ENCODE results near the gene SHISAL2A.
"Not testable (repeated sequence)": the region's sequence is repeated elsewhere in the genome, so short reads cannot be mapped to it uniquely, and the experiment has no call there.

SHISAL2A gene

DNA sequence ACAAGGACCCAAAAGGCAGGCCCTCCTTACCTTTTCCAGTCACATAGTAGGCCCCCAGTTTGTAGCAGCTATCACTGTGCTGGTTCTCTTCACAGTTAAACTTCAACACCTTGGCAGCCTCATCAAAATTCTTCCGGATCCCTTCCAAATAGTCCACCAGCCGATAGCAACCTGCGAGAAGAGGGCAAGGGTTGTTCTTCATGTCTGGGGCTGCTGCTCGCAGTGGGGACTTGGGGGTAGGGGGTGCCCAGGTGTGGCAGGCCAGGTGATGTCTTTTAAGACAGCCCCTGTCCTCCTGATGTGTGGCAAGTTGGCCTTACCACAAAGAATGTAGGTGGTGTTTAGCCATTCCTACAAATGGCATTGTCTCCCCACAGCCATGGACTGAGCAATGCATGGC is 59.7 kb downstream of the SHISAL2A start:
- peaks cover 44% of the 10 kb centered on the region for H3K36me3 ChIP-seq (ENCODE audit: control insufficient read depth, insufficient read depth, low read length, severe bottlenecking)
- peaks cover 5% of the 10 kb centered on the region for H3K4me1 ChIP-seq (ENCODE audit: control insufficient read depth, insufficient read depth, low read length)
- no peaks in the 10 kb centered on the region for H3K9me3 ChIP-seq (ENCODE audit: control insufficient read depth, low read length)
- DNase-seq (ENCODE audit: low read depth), result no peak
- no peak overlapping the region for H3K9ac ChIP-seq (ENCODE audit: low read length)
- no peak overlapping the region for H3K4me3 ChIP-seq (ENCODE audit: low read length)
- H3K27me3 ChIP-seq (replicated peaks; ENCODE audit: control insufficient read depth, insufficient read depth, low read length), result no peaks in the 10 kb centered on the region

DNA sequence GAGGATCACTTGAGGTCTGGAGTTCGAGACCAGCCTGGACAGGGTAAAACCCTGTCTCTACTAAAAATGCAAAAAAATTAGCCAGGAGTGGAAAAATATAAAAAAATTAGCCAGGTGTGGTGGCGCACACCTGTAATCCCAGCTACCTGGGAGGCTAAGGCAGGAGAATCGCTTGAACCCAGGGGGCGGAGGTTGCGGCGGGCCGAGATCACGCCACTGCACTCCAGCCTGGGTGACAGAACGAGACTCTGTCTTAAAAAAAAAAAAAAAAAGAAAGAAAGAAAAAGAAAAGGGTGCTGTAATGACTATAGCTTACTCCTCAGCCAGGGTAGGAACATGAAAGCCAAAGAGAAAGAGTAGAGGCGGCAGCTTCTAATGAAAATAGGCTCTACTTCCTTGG is 60.4 kb downstream of the SHISAL2A start:
- H3K9me3 ChIP-seq (ENCODE audit: control insufficient read depth, low read length); H3K27me3 ChIP-seq (replicated peaks; ENCODE audit: control insufficient read depth, insufficient read depth, low read length); DNase-seq (ENCODE audit: low read depth); H3K4me1 ChIP-seq (ENCODE audit: control insufficient read depth, insufficient read depth, low read length); H3K4me3 ChIP-seq (ENCODE audit: low read length); H3K9ac ChIP-seq (ENCODE audit: low read length): not testable (repeated sequence)
- peaks cover 38% of the 10 kb centered on the region for H3K36me3 ChIP-seq (ENCODE audit: control insufficient read depth, insufficient read depth, low read length, severe bottlenecking)

DNA sequence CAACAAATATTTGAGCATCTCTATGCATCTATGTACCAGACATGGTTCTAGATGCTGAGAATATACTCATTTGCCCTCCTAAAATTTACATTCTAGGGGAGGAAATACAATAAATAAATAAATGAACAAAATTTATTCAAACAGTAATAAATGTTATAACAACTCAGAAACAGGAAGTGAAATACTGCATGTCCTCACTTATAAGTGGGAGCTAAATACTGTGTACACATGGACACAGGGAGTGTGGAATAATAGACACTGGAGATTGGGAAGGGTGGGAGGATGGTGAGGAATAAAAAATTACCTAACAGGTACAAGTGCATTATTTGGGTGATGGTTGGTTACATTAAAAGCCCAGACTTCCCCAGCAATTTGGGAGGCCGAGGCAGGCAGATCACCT is 60.9 kb downstream of the SHISAL2A start:
- Histone ChIP-seq H3K36me3 (ENCODE audit: control insufficient read depth, insufficient read depth, low read length, severe bottlenecking) (peaks cover 33% of the 10 kb centered on the region), H3K9me3 (ENCODE audit: control insufficient read depth, low read length) (no peaks in the 10 kb centered on the region), H3K9ac (ENCODE audit: low read length) (no peak overlapping the region), H3K4me1 (ENCODE audit: control insufficient read depth, insufficient read depth, low read length) (peaks cover 10% of the 10 kb centered on the region), H3K27me3 (replicated peaks; ENCODE audit: control insufficient read depth, insufficient read depth, low read length) (no peaks in the 10 kb centered on the region), H3K4me3 (ENCODE audit: low read length) (no peak overlapping the region)
- no peak for DNase-seq (ENCODE audit: low read depth)

DNA sequence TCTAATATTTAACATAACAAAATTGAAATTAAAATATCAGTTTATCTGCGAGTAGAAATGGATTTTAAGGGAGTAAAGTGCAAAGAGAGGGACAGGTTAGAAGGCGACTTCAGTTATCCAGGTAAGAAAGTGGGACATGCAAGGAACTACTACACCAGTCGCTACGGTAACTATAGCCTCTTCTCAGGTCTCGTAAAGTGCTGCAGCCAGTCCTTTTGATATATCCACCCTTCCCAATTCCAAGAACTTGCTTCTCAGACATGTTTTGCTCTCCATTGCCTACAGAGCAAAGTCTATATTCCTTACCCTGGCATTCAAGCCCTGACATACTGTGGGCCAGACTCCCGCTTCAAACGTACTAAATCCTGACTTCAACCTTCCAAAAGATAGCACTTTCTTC is 62.7 kb downstream of the SHISAL2A start:
- Histone ChIP-seq H3K36me3 (ENCODE audit: control insufficient read depth, insufficient read depth, low read length, severe bottlenecking) (peaks cover 21% of the 10 kb centered on the region), H3K4me3 (ENCODE audit: low read length) (no peak overlapping the region), H3K27me3 (replicated peaks; ENCODE audit: control insufficient read depth, insufficient read depth, low read length) (no peaks in the 10 kb centered on the region), H3K4me1 (ENCODE audit: control insufficient read depth, insufficient read depth, low read length) (peaks cover 16% of the 10 kb centered on the region), H3K9ac (ENCODE audit: low read length) (no peak overlapping the region), H3K9me3 (ENCODE audit: control insufficient read depth, low read length) (no peaks in the 10 kb centered on the region)
- DNase-seq (ENCODE audit: low read depth), result no peak

DNA sequence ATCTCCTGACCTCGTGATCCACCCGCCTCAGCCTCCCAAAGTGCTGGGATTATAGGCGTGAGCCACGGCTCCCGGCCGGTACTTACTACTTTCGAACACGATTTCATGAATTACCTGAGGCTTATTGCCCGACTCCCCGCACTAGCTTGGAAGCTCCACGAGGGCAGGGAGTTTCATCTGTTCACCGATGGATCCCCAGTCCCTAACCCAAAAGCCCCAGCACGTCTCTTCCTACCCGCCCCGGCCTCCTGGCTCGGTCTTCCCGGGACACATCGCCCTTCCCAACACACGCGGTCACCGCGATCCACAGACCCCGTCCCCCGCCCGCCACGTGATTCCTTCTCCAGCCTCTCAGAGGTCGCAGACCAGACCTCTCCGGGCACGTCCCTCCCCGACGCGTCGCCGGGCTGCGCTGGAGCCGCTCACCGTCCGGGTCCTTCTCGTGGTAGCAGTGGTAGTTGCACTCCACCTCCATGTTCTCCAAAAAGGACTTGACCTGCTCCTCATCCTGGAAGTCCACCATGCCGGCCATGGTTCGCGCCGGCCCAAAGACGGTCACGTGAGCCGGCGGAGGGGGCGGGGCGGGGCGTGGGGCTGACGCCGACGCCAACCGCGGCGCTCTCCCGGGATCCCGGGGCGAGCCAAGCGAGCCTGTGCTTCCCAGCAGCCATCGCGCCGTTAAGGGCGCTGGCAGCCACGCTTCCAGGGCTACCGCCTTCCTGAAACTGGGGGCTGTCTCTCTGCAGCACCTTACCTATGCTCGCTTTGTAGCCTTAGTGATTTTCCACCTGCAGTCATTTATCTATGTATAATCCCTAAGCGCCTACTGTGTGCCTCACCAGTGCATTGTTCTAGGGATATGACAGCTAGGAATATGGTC is 65.1 kb downstream of the SHISAL2A start, which contains the start of gene COA7:
Gene COA7 (minus strand): TSS at position 553 of the 880 bp plus-strand sequence. CDS start 21 bp downstream, at position 532.
- H3K4me1 ChIP-seq (ENCODE audit: control insufficient read depth, insufficient read depth, low read length), result peaks cover 28% of the 10 kb centered on the region

DNA sequence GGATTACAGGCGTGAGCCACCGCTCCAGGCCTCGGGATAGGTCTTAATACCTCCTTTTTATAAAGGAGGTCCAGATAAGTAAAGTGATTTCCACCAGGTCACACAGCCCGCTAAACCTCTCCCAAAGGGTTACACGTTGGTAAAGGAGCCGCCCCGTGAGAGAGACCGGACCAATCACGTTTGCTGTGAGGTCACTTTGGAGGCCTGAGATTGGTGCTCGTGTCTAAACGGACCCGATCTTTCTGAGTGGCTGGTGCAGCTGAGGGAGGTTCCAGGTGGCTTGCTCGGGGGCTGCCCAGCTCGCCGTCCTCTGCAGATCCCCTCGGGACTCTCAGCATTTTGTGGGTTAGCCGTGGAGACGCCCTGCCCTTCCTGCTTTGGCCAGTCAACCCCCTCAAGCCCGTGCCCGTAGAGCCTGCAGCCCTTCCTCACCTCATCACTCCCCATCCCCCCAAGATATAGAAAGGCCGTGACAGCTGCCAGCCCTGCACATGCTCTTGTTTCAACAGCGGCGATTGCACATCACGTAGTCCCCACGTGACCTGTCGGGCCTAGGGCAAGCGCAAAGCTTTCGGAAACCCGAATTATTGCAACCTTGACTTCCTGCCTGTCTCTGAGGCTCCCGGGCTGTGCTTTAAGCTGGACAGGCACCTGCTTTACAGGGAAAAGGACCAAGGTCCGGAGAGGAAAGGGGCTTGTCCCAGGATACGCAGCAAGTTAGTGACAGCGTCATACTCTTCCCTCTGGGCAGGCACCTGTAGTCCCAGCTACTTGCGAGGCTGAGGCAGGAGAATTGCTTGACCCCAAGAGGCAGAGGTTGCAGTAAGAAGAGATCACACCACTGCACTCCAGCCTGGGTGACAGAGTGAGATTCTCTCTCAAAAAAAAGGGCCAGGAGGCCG is 70.2 kb downstream of the SHISAL2A start:
- peak; percentile 94 for DNase-seq (ENCODE audit: low read depth)
- Histone ChIP-seq H3K9ac (ENCODE audit: low read length) (peak overlapping the region; percentile 67), H3K27me3 (replicated peaks; ENCODE audit: control insufficient read depth, insufficient read depth, low read length) (no peaks in the 10 kb centered on the region), H3K36me3 (ENCODE audit: control insufficient read depth, insufficient read depth, low read length, severe bottlenecking) (no peaks in the 10 kb centered on the region), H3K4me3 (ENCODE audit: low read length) (peak overlapping the region; percentile 73), H3K4me1 (ENCODE audit: control insufficient read depth, insufficient read depth, low read length) (peaks cover 44% of the 10 kb centered on the region), H3K9me3 (ENCODE audit: control insufficient read depth, low read length) (no peaks in the 10 kb centered on the region)

More for the DNA sequence above, 65.1 kb downstream of the SHISAL2A start, which contains the start of gene COA7:
- H3K9ac ChIP-seq (ENCODE audit: low read length), result peak within 1 kb of the TSS; percentile 92
- peak within 1 kb of the TSS; percentile 96 for H3K4me3 ChIP-seq (ENCODE audit: low read length)
- peak; percentile 95 for DNase-seq (ENCODE audit: low read depth)
- no peaks in the 10 kb centered on the region for H3K9me3 ChIP-seq (ENCODE audit: control insufficient read depth, low read length)
- no peaks in the 10 kb centered on the region for H3K27me3 ChIP-seq (replicated peaks; ENCODE audit: control insufficient read depth, insufficient read depth, low read length)
- H3K36me3 ChIP-seq (ENCODE audit: control insufficient read depth, insufficient read depth, low read length, severe bottlenecking), result peaks cover under 1% of the 10 kb centered on the region

DNA sequence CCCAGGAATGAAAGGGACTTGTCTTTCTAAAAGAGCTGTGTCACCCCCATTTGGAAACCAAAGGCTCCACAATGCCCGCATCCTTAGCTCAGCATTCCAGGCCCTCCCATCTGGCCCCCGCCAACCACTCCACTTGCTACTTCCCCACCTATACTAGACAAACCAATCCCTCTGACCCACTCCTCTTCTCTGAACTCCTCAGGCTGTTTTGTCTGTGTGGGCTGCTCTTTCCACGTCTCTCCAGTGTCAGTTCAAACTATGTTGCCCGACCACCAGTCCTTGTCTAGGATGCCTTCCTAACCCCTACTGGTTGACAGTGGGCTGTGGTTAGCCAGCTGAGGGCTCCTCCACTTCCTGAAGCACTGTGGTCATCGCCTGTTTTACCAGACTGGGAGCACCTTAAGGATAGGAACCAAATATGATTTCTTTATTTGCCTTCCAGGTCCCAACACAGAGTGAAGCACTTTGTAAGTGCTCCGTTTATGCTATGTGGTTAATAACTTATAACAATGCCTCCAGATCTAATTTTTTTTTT is 73.2 kb downstream of the SHISAL2A start:
- Histone ChIP-seq H3K4me3 (ENCODE audit: low read length) (no peak overlapping the region), H3K4me1 (ENCODE audit: control insufficient read depth, insufficient read depth, low read length) (peaks cover 38% of the 10 kb centered on the region), H3K9ac (ENCODE audit: low read length) (no peak overlapping the region), H3K9me3 (ENCODE audit: control insufficient read depth, low read length) (no peaks in the 10 kb centered on the region), H3K27me3 (replicated peaks; ENCODE audit: control insufficient read depth, insufficient read depth, low read length) (no peaks in the 10 kb centered on the region), H3K36me3 (ENCODE audit: control insufficient read depth, insufficient read depth, low read length, severe bottlenecking) (no peaks in the 10 kb centered on the region)
- no peak for DNase-seq (ENCODE audit: low read depth)

All from adipocyte (in vitro differentiated cells).